OCI-LY1 (cell line): ENCODE measurements around the gene CLIP3.

Source experiments
- H2AFZ ChIP-seq: fragments of 200-600 bp; sonication (generic), shearing (Covaris generic); 2 replicates; pipeline ENCODE4 v1.6.0; 2014; ENCODE audit warnings: antibody characterized with exemption, mild to moderate bottlenecking, low read length
- H3F3A ChIP-seq: fragments of 200-600 bp; sonication (generic), shearing (Covaris generic); 2 replicates; pipeline ENCODE4 v1.6.0; 2014; ENCODE audit warnings: mild to moderate bottlenecking, antibody characterized with exemption, low read length, moderate library complexity; ENCODE audit not compliant: insufficient read depth
- H3K27ac ChIP-seq: fragments of 200-600 bp; sonication (generic); 2 replicates; pipeline ENCODE4 v1.5.1; 2014; ENCODE audit warnings: low read length, mixed run types, mild to moderate bottlenecking, low read depth; ENCODE audit not compliant: poor library complexity, severe bottlenecking
- H3K27me3 ChIP-seq: fragments of 200-600 bp; sonication (generic); 2 replicates; pipeline ENCODE4 v1.6.0; 2014; ENCODE audit warnings: antibody characterized with exemption, mild to moderate bottlenecking, low read length, moderate library complexity; ENCODE audit not compliant: insufficient read depth
- H3K36me3 ChIP-seq: fragments of 200-600 bp; sonication (generic); 2 replicates; pipeline ENCODE4 v1.6.1; 2014; ENCODE audit warnings: mild to moderate bottlenecking, antibody characterized with exemption, low read length, moderate library complexity, mixed read lengths; ENCODE audit not compliant: insufficient read depth
- H3K4me1 ChIP-seq: fragments of 200-600 bp; sonication (generic); 2 replicates; pipeline ENCODE4 v1.5.1; 2014; ENCODE audit warnings: mild to moderate bottlenecking, low read length, moderate library complexity; ENCODE audit not compliant: insufficient read depth, severe bottlenecking
- H3K4me2 ChIP-seq: fragments of 200-600 bp; sonication (generic), shearing (Covaris generic); 2 replicates; pipeline ENCODE4 v1.6.1; 2014; ENCODE audit warnings: low read length
- H3K4me3 ChIP-seq: fragments of 200-600 bp; sonication (generic); 2 replicates; pipeline ENCODE4 v1.5.1; 2014; ENCODE audit warnings: low read length, low read depth, mild to moderate bottlenecking, mixed read lengths; ENCODE audit not compliant: poor library complexity, severe bottlenecking
- H3K79me2 ChIP-seq: fragments of 200-600 bp; shearing (Covaris generic); 2 replicates; pipeline ENCODE4 v1.6.1; 2016; ENCODE audit warnings: mixed run types, low read length, mixed read lengths; ENCODE audit not compliant: insufficient read depth
- H3K9ac ChIP-seq: fragments of 200-600 bp; sonication (generic), shearing (Covaris generic); 2 replicates; pipeline ENCODE4 v1.6.1; 2014; ENCODE audit warnings: mild to moderate bottlenecking, low read length, mixed read lengths
- H3K9me2 ChIP-seq: fragments of 200-600 bp; sonication (generic), shearing (Covaris generic); 2 replicates; pipeline ENCODE4 v1.6.1; 2014; ENCODE audit warnings: low read depth, mild to moderate bottlenecking, low read length, mixed read lengths
- H3K9me3 ChIP-seq: fragments of 200-600 bp; shearing (Covaris generic); 2 replicates; pipeline ENCODE4 v1.6.1; 2014; ENCODE audit warnings: low read length, mixed read lengths
- H4K20me1 ChIP-seq: fragments of 200-600 bp; sonication (generic), shearing (Covaris generic); 2 replicates; pipeline ENCODE4 v1.6.0; 2016; ENCODE audit warnings: mild to moderate bottlenecking, low read length; ENCODE audit not compliant: insufficient read depth
- EZH2 ChIP-seq: fragments of 200-600 bp; sonication (generic), shearing (Covaris generic); IDR thresholded peaks from 2 replicates; pipeline ENCODE4 v1.8.0; 2017; ENCODE audit warnings: borderline replicate concordance, mixed run types, mild to moderate bottlenecking, antibody characterized with exemption, low read length, moderate library complexity, mixed read lengths
- TF ChIP-seq, protein P1 (sequence below): fragments of 200-600 bp; sonication (generic), shearing (Covaris generic); IDR thresholded peaks from 2 replicates; pipeline ENCODE4 v1.5.1; 2017; ENCODE audit warnings: mild to moderate bottlenecking, antibody characterized with exemption, low read length, moderate library complexity, mixed read lengths

CLIP3 gene

GRCh38 chr19:35991731-35992450 is 40.8 kb downstream of the CLIP3 start:
- no peaks in the 10 kb centered on the region for H3F3A ChIP-seq
- no peaks in the 10 kb centered on the region for H3K9me2 ChIP-seq
- H3K9me3 ChIP-seq = no peaks in the 10 kb centered on the region
- TF ChIP-seq, protein P1, sequence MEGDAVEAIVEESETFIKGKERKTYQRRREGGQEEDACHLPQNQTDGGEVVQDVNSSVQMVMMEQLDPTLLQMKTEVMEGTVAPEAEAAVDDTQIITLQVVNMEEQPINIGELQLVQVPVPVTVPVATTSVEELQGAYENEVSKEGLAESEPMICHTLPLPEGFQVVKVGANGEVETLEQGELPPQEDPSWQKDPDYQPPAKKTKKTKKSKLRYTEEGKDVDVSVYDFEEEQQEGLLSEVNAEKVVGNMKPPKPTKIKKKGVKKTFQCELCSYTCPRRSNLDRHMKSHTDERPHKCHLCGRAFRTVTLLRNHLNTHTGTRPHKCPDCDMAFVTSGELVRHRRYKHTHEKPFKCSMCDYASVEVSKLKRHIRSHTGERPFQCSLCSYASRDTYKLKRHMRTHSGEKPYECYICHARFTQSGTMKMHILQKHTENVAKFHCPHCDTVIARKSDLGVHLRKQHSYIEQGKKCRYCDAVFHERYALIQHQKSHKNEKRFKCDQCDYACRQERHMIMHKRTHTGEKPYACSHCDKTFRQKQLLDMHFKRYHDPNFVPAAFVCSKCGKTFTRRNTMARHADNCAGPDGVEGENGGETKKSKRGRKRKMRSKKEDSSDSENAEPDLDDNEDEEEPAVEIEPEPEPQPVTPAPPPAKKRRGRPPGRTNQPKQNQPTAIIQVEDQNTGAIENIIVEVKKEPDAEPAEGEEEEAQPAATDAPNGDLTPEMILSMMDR = no peak
- TF ChIP-seq EZH2 = no peak
- no peaks in the 10 kb centered on the region for H3K36me3 ChIP-seq
- peaks cover 13% of the 10 kb centered on the region for H3K79me2 ChIP-seq
- H3K9ac ChIP-seq = no peak overlapping the region
- H3K4me2 ChIP-seq = no peak overlapping the region
- H3K27me3 ChIP-seq = no peaks in the 10 kb centered on the region; the same call in 1 of the 2 replicates
- no peaks in the 10 kb centered on the region for H4K20me1 ChIP-seq
- peaks cover 16% of the 10 kb centered on the region for H3K4me1 ChIP-seq
- no peak overlapping the region for H3K27ac ChIP-seq
- no peak overlapping the region for H2AFZ ChIP-seq
- H3K4me3 ChIP-seq = no peak overlapping the region

- Histone ChIP-seq H3K4me3 (no peak overlapping the region), H3K27me3 (no peaks in the 10 kb centered on the region; the same call in 1 of the 2 replicates), H4K20me1 (no peaks in the 10 kb centered on the region), H3K79me2 (peaks cover 6% of the 10 kb centered on the region), H3K36me3 (no peaks in the 10 kb centered on the region), H3F3A (no peaks in the 10 kb centered on the region), H3K9ac (no peak overlapping the region), H3K9me2 (no peaks in the 10 kb centered on the region), H2AFZ (no peak overlapping the region), H3K4me1 (peaks cover 8% of the 10 kb centered on the region), H3K9me3 (no peaks in the 10 kb centered on the region), H3K4me2 (no peak overlapping the region), H3K27ac (no peak overlapping the region)
- TF ChIP-seq EZH2 = no peak
- TF ChIP-seq, protein P1 = no peak
These were observed 41.6 kb downstream of the CLIP3 start for GRCh38 chr19:35990771-35991730.

DNA sequence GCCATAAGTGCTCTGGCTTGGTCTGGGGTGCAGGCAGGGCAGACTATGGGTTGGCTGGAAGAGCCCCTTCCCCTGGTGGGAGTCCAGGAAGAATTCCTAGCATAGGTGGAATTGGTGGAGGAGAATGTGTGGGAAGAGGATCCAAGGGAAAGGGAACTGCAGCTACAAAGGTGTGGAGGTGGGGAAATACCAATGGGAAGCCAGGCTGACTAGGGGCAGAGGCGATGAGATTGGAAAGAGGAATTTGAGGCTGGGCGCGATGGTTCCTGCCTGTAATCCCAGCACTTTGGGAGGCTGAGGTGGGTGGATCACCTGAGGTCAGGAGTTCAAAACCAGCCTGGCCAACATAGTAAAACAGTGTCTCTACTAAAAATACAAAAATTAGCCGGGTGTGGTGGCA is 42.5 kb downstream of the CLIP3 start:
- TF ChIP-seq, protein P1 = no peak
- no peak for TF ChIP-seq EZH2
- H3K79me2 ChIP-seq = no peaks in the 10 kb centered on the region
- no peaks in the 10 kb centered on the region for H3F3A ChIP-seq
- H4K20me1 ChIP-seq = no peaks in the 10 kb centered on the region
- H3K4me2 ChIP-seq = no peak overlapping the region
- H3K36me3 ChIP-seq = no peaks in the 10 kb centered on the region
- peaks cover 4% of the 10 kb centered on the region for H3K4me1 ChIP-seq
- H3K27ac ChIP-seq = no peak overlapping the region
- no peak overlapping the region for H3K4me3 ChIP-seq
- H3K9me2 ChIP-seq = no peaks in the 10 kb centered on the region
- no peaks in the 10 kb centered on the region for H3K9me3 ChIP-seq
- no peak overlapping the region for H2AFZ ChIP-seq
- H3K27me3 ChIP-seq = peaks cover 4% of the 10 kb centered on the region; the same call in 1 of the 2 replicates
- no peak overlapping the region for H3K9ac ChIP-seq
